PC-3 (cell line): ENCODE data around the gene TMCC3. TPM values are rescaled to one million over a fixed set of nuclear protein-coding genes. Genes with fewer than 3 reads are reported as not detected.

Source experiments
- ATAC-seq: fragments of 200-7000 bp; cut with Tn5 transposase; 2 replicates; pipeline ENCODE4 v1.9.1; 2020; ENCODE audit warnings: mild to moderate bottlenecking, moderate library complexity
- BruUV-seq: library from RNA; stranded (reverse); fragments of 400-500 nt; replicated peaks from 2 replicates; lab custom pipeline; 2021; lab: Mats Ljungman, UMichigan
- CTCF ChIA-PET: fragments of 300-600 bp; sonication (Branson Sonifier 250); formaldehyde crosslinking; loops from one replicate; lab custom pipeline; 2022; ENCODE audit warnings: antibody characterized with exemption; lab: Charles Lee
- POLR2A ChIA-PET: fragments of 300-600 bp; sonication (Branson Sonifier 250); formaldehyde crosslinking; loops from one replicate; lab custom pipeline; 2022; ENCODE audit warnings: antibody characterized with exemption; ENCODE audit not compliant: unreplicated experiment; lab: Charles Lee
- DNase-seq: peaks from one replicate; pipeline ENCODE4 v3.0.0-alpha.2; 2015
- H2AFZ ChIP-seq: fragments of 300-600 bp; sonication (generic); 2 replicates; pipeline ENCODE4 v1.6.0; 2016; ENCODE audit warnings: antibody characterized with exemption, low read length
- H3F3A ChIP-seq: fragments of 300-600 bp; sonication (generic); one replicate; pipeline ENCODE4 v1.6.0; 2017; ENCODE audit warnings: antibody characterized with exemption, low read length, control low read depth, mild to moderate bottlenecking; ENCODE audit not compliant: unreplicated experiment
- H3K27ac ChIP-seq: fragments of 300-600 bp; sonication (generic); 2 replicates; pipeline ENCODE4 v1.5.1; 2016; ENCODE audit warnings: mild to moderate bottlenecking, low read length
- H3K27me3 ChIP-seq: fragments of 300-600 bp; sonication (generic); 2 replicates; pipeline ENCODE4 v1.6.1; 2016; ENCODE audit warnings: low read length, mixed read lengths
- H3K36me3 ChIP-seq: fragments of 300-600 bp; sonication (generic); 2 replicates; pipeline ENCODE4 v1.6.1; 2016; ENCODE audit warnings: low read depth, mixed run types, low read length, mixed read lengths
- H3K4me1 ChIP-seq: fragments of 300-600 bp; sonication (generic); 2 replicates; pipeline ENCODE4 v1.5.1; 2016; ENCODE audit warnings: low read length; ENCODE audit not compliant: insufficient read depth
- H3K4me2 ChIP-seq: fragments of 300-600 bp; sonication (generic); 2 replicates; pipeline ENCODE4 v1.6.0; 2016; ENCODE audit warnings: low read length
- H3K4me3 ChIP-seq: fragments of 300-600 bp; sonication (generic); 2 replicates; pipeline ENCODE4 v1.5.1; 2016; ENCODE audit warnings: mild to moderate bottlenecking, low read length, mixed read lengths
- H3K79me2 ChIP-seq: fragments of 300-600 bp; sonication (generic); 2 replicates; pipeline ENCODE4 v1.6.1; 2017; ENCODE audit warnings: low read length, mixed read lengths
- H3K9ac ChIP-seq: fragments of 300-600 bp; sonication (generic); 2 replicates; pipeline ENCODE4 v1.6.0; 2016; ENCODE audit warnings: mild to moderate bottlenecking, low read length
- H3K9me2 ChIP-seq: fragments of 300-600 bp; sonication (generic); replicated peaks from 2 replicates; pipeline ENCODE4 v1.6.1; 2016; ENCODE audit warnings: mixed run types, low read length, mixed read lengths
- H3K9me3 ChIP-seq: fragments of 300-600 bp; sonication (generic); 2 replicates; pipeline ENCODE4 v1.6.1; 2016; ENCODE audit warnings: low read length, mixed read lengths
- H4K20me1 ChIP-seq: fragments of 300-600 bp; sonication (generic); 2 replicates; pipeline ENCODE4 v1.6.1; 2016; ENCODE audit warnings: low read length, mixed read lengths
- CTCF ChIP-seq: fragments of 300-600 bp; sonication (generic); conservative IDR thresholded peaks from 2 replicates; pipeline ENCODE4 v1.5.1; 2017; ENCODE audit warnings: antibody characterized with exemption, low read depth, mild to moderate bottlenecking, low read length
- EZH2 ChIP-seq: fragments of 300-600 bp; sonication (generic); IDR thresholded peaks from one replicate; pipeline ENCODE4 v1.6.1; 2017; ENCODE audit warnings: antibody characterized with exemption, mild to moderate bottlenecking, low read length; ENCODE audit not compliant: unreplicated experiment
- EZH2phosphoT487 ChIP-seq: fragments of 300-600 bp; sonication (generic); IDR thresholded peaks from 2 replicates; pipeline ENCODE4 v1.6.1; 2018; ENCODE audit warnings: mild to moderate bottlenecking, antibody characterized with exemption, low read length, borderline replicate concordance
- intact Hi-C: fragments of 100-400 bp; cut with micrococcal nuclease; formaldehyde crosslinking; loops from 2 replicates; pipeline ENCODE4 v1.9.0; 2023
- total RNA-seq: library from RNA; depleted of rRNA; stranded (reverse); fragments of >200 nt; gene quantifications from 2 replicates; pipeline ENCODE4 v1.2.3, GENCODE V29; 2014

Gene TMCC3
- total RNA-seq, 1 experiment from 2014 or later: 6.5 TPM

DNA sequence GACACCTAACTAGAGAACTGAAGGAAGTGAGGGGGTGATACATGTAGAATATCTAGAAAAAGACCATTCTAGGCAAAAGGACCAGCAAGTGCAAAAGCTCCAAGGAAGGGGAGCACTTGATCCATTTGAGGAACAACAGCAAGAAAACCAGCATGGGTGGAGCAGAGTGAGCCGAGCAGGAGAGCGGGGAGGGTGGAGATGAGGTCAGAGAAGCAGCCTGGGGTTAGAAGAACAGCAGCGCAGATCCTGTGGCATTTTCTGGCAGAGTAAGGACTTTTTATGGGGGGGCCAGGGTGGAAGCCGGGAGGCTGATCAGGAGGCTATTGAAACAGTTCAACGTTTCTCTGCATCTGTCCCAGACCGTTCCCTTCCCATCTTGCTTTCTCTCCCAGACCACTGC is 24.5 kb upstream of the TMCC3 start:
- ChIA-PET POLR2A (no interaction called here), CTCF (no interaction called here)
- Histone ChIP-seq H3K9ac (no peak overlapping the region), H4K20me1 (no peaks in the 10 kb centered on the region), H3K27ac (no peak overlapping the region), H3K4me1 (peaks cover 6% of the 10 kb centered on the region; the same call in 1 of the 2 replicates), H3F3A (no peaks in the 10 kb centered on the region), H3K4me3 (no peak overlapping the region), H3K9me2 (no peaks in the 10 kb centered on the region), H2AFZ (no peak overlapping the region), H3K79me2 (no peaks in the 10 kb centered on the region), H3K36me3 (no peaks in the 10 kb centered on the region), H3K27me3 (no peaks in the 10 kb centered on the region), H3K9me3 (no peaks in the 10 kb centered on the region), H3K4me2 (no peak overlapping the region)
- ATAC-seq (no peak), DNase-seq (no peak)
- TF ChIP-seq EZH2 (no peak), EZH2phosphoT487 (no peak), CTCF (no peak)
- intact Hi-C loops: no loop called here
- BruUV-seq: no TSS peak

DNA sequence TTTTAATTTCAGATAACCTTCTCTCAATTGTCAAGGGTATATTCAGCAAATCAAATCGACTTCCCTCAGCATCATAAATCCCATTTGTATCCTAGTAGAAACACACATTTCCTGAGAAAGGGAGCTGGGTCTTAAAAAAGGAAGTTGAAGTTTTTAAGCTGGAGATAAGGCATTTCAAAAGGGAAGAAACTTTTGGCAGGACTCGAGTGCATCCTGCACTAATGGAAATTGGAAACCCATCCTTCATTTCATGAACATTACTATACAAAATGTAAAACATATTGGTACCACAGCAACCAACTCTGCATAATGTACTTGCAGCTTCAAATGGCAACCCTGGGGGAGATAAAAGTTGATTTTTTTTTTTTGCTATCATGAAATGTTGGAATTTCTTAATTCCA is 23.7 kb upstream of the TMCC3 start:
- peaks cover 6% of the 10 kb centered on the region; the same call in 1 of the 2 replicates for H3K4me1 ChIP-seq
- H3K27ac ChIP-seq: no peak overlapping the region
- no peaks in the 10 kb centered on the region for H3K9me2 ChIP-seq
- TF ChIP-seq CTCF (no peak), EZH2 (no peak)
- no peaks in the 10 kb centered on the region for H3K79me2 ChIP-seq
- H3K36me3 ChIP-seq: no peaks in the 10 kb centered on the region
- no peaks in the 10 kb centered on the region for H3F3A ChIP-seq
- H3K4me3 ChIP-seq: no peak overlapping the region
- BruUV-seq: no TSS peak
- H3K4me2 ChIP-seq: no peak overlapping the region
- no peaks in the 10 kb centered on the region for H3K27me3 ChIP-seq
- H3K9ac ChIP-seq: no peak overlapping the region
- no peak overlapping the region for H2AFZ ChIP-seq
- no peak for DNase-seq
- ATAC-seq: no peak
- ChIA-PET CTCF (no interaction called here), POLR2A (no interaction called here)
- intact Hi-C loops: no loop called here
- no peaks in the 10 kb centered on the region for H3K9me3 ChIP-seq
- no peaks in the 10 kb centered on the region for H4K20me1 ChIP-seq

GRCh38 chr12:94673496-94673895 is 23.1 kb upstream of the TMCC3 start:
- intact Hi-C loops: no loop called here

More at GRCh38 chr12:94673496-94673895, 23.1 kb upstream of the TMCC3 start:
- no peaks in the 10 kb centered on the region for H3K9me3 ChIP-seq
- H3K4me1 ChIP-seq: peaks cover 6% of the 10 kb centered on the region; the same call in 1 of the 2 replicates
- no peak overlapping the region for H3K27ac ChIP-seq
- no peak overlapping the region for H3K4me2 ChIP-seq
- H3K9ac ChIP-seq: no peak overlapping the region
- no peaks in the 10 kb centered on the region for H4K20me1 ChIP-seq
- H3K36me3 ChIP-seq: no peaks in the 10 kb centered on the region
- no TSS peak for BruUV-seq
- H3K9me2 ChIP-seq: no peaks in the 10 kb centered on the region
- TF ChIP-seq EZH2phosphoT487 (no peak), CTCF (no peak)
- CTCF ChIA-PET: no interaction called here
- DNase-seq: no peak
- no peak for ATAC-seq
- no peaks in the 10 kb centered on the region for H3K79me2 ChIP-seq
- POLR2A ChIA-PET: no interaction called here
- no peaks in the 10 kb centered on the region for H3F3A ChIP-seq
- no peak overlapping the region for H3K4me3 ChIP-seq
- no peaks in the 10 kb centered on the region for H3K27me3 ChIP-seq
- H2AFZ ChIP-seq: no peak overlapping the region
